Hepatocyte (in vitro differentiated cells): Measurements from ENCODE around the gene NCBP2. TPM values are rescaled to one million over a fixed set of nuclear protein-coding genes. Genes with fewer than 3 reads are reported as not detected.
A peak's percentile ranks its signal among the peaks of the same experiment; 100 is the strongest.

Source experiments
- DNase-seq: peaks from one replicate; pipeline ENCODE4 v3.0.0-alpha.2; 2016; ENCODE audit warnings: low spot score
- H2AFZ ChIP-seq: fragments of 200-600 bp; sonication (generic); 2 replicates; pipeline ENCODE4 v1.6.0; 2016; ENCODE audit warnings: antibody characterized with exemption, mild to moderate bottlenecking
- H3K27ac ChIP-seq: fragments of 200-600 bp; sonication (generic); 2 replicates; pipeline ENCODE4 v1.5.1; 2016; ENCODE audit warnings: mild to moderate bottlenecking
- H3K27me3 ChIP-seq: fragments of 200-600 bp; sonication (generic); 2 replicates; pipeline ENCODE4 v1.6.1; 2016
- H3K36me3 ChIP-seq: fragments of 200-600 bp; sonication (generic); replicated peaks from 2 replicates; pipeline ENCODE4 v1.5.1; 2016; ENCODE audit warnings: low read depth; ENCODE audit not compliant: insufficient read depth
- H3K4me1 ChIP-seq: fragments of 200-600 bp; sonication (generic); 2 replicates; pipeline ENCODE4 v1.5.1; 2016; ENCODE audit warnings: mild to moderate bottlenecking, moderate library complexity; ENCODE audit not compliant: insufficient read depth
- H3K4me2 ChIP-seq: fragments of 200-600 bp; sonication (generic); 2 replicates; pipeline ENCODE4 v1.6.0; 2016
- H3K4me3 ChIP-seq: fragments of 200-600 bp; sonication (generic); 2 replicates; pipeline ENCODE4 v1.5.1; 2016; ENCODE audit warnings: mild to moderate bottlenecking
- H3K79me2 ChIP-seq: fragments of 200-600 bp; sonication (generic); 2 replicates; pipeline ENCODE4 v1.6.0; 2017; ENCODE audit warnings: mild to moderate bottlenecking
- H3K9me2 ChIP-seq: fragments of 200-600 bp; sonication (generic); replicated peaks from 2 replicates; pipeline ENCODE4 v1.6.0; 2017; ENCODE audit warnings: mild to moderate bottlenecking; ENCODE audit not compliant: insufficient read depth
- H3K9me3 ChIP-seq: fragments of 200-600 bp; sonication (generic); 2 replicates; pipeline ENCODE4 v1.5.1; 2016; ENCODE audit warnings: low read depth, mild to moderate bottlenecking
- H4K20me1 ChIP-seq: fragments of 200-600 bp; sonication (generic); 2 replicates; pipeline ENCODE4 v1.6.0; 2016; ENCODE audit warnings: mild to moderate bottlenecking; ENCODE audit not compliant: insufficient read depth, poor library complexity, severe bottlenecking
- CTCF ChIP-seq: fragments of 200-600 bp; sonication (generic); IDR thresholded peaks from 2 replicates; pipeline ENCODE4 v1.5.1; 2016; ENCODE audit warnings: antibody characterized with exemption, mild to moderate bottlenecking; ENCODE audit not compliant: poor library complexity
- EZH2 ChIP-seq: fragments of 200-600 bp; sonication (generic); IDR thresholded peaks from 2 replicates; pipeline ENCODE4 v1.6.1; 2016; ENCODE audit warnings: antibody characterized with exemption, mild to moderate bottlenecking, borderline replicate concordance
- EZH2phosphoT487 ChIP-seq: fragments of 200-600 bp; sonication (generic); IDR thresholded peaks from one replicate; pipeline ENCODE4 v1.6.1; 2018; ENCODE audit warnings: antibody characterized with exemption, mild to moderate bottlenecking, low read depth, moderate library complexity; ENCODE audit not compliant: unreplicated experiment, severe bottlenecking
- WGBS: methylation state at CpG from one replicate; pipeline ENCODE4 v1.1.6; 2016; ENCODE audit warnings: low lambda C conversion rate; ENCODE audit errors: missing lambda C conversion rate; 5-methylcytosine and 5-hydroxymethylcytosine counted together
- polyA plus RNA-seq: library from polyadenylated mRNA; unstranded; fragments of >200 nt; fragmentation: Nextera tagmentation; extraction: Ambion mirVana; gene quantifications from 2 replicates; pipeline ENCODE4 v1.2.1, GENCODE V29; 2016
- total RNA-seq: library from RNA; depleted of rRNA; stranded (reverse); fragments of >200 nt; gene quantifications from 2 replicates; pipeline ENCODE4 v1.2.3, GENCODE V29; 2014

NCBP2 gene
- total and polyA plus RNA-seq, 2 experiments from 2014 or later, result 78.3 to 101 TPM

GRCh38 chr3:196981657-196982056, 39.3 kb upstream of the NCBP2 start:
- H3K4me1 ChIP-seq, result peaks cover 17% of the 10 kb centered on the region
- no peak for DNase-seq
- no peaks in the 10 kb centered on the region for H4K20me1 ChIP-seq
- H3K27ac ChIP-seq, result no peak overlapping the region
- H3K27me3 ChIP-seq, result no peaks in the 10 kb centered on the region
- H3K4me3 ChIP-seq, result no peak overlapping the region
- no peaks in the 10 kb centered on the region for H3K9me2 ChIP-seq
- no peaks in the 10 kb centered on the region for H3K9me3 ChIP-seq
- H3K36me3 ChIP-seq, result no peaks in the 10 kb centered on the region
- H3K4me2 ChIP-seq, result no peak overlapping the region
- no peak overlapping the region for H2AFZ ChIP-seq
- no peak for TF ChIP-seq EZH2
- TF ChIP-seq CTCF, result no peak
- TF ChIP-seq EZH2phosphoT487, result no peak
- H3K79me2 ChIP-seq, result no peaks in the 10 kb centered on the region
- WGBS, result 97% methylated on average over 13 of the region's 13 CpGs

GRCh38 chr3:196979545-196979944, 37.2 kb upstream of the NCBP2 start:
- no peak overlapping the region for H2AFZ ChIP-seq
- H3K9me2 ChIP-seq, result no peaks in the 10 kb centered on the region
- H3K4me2 ChIP-seq, result no peak overlapping the region
- H4K20me1 ChIP-seq, result no peaks in the 10 kb centered on the region
- peak overlapping the region; percentile 77 for H3K27ac ChIP-seq
- peak; percentile 77 for DNase-seq
- H3K79me2 ChIP-seq, result no peaks in the 10 kb centered on the region
- peaks cover 3% of the 10 kb centered on the region for H3K4me1 ChIP-seq
- TF ChIP-seq EZH2, result no peak
- TF ChIP-seq EZH2phosphoT487, result no peak
- TF ChIP-seq CTCF, result no peak
- WGBS, result 75% methylated on average over 10 of the region's 10 CpGs
- no peaks in the 10 kb centered on the region for H3K27me3 ChIP-seq
- no peaks in the 10 kb centered on the region for H3K9me3 ChIP-seq
- H3K4me3 ChIP-seq, result no peak overlapping the region
- no peaks in the 10 kb centered on the region for H3K36me3 ChIP-seq

GRCh38 chr3:196976941-196977340, 34.6 kb upstream of the NCBP2 start:
- TF ChIP-seq EZH2 (no peak), CTCF (no peak), EZH2phosphoT487 (no peak)
- Histone ChIP-seq H3K27me3 (no peaks in the 10 kb centered on the region), H3K36me3 (no peaks in the 10 kb centered on the region), H3K9me2 (no peaks in the 10 kb centered on the region), H3K4me3 (no peak overlapping the region), H3K9me3 (no peaks in the 10 kb centered on the region), H3K79me2 (no peaks in the 10 kb centered on the region), H3K4me2 (no peak overlapping the region), H4K20me1 (no peaks in the 10 kb centered on the region), H2AFZ (no peak overlapping the region), H3K27ac (no peak overlapping the region), H3K4me1 (peaks cover 3% of the 10 kb centered on the region)
- WGBS, result 90% methylated on average over 11 of the region's 11 CpGs
- DNase-seq, result no peak

DNA sequence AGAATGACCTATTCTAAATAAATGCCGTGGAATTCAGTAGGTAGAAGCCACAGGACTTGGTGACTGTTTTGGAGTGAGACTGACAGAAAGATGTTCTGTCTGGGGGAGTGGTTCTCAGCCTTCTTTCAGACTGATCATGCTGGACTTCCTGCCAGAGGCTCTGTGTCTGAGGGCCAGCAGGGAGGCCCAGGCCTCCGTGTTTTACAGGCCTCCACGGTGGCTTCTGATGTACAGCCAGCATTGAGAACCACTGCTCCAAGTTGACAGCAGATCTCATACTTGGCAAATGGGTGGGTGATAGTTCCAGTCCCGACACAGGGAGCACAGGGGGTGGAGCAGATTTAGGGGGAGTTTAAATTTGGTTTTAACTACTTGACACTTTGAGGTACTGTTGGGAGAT, 33.0 kb upstream of the NCBP2 start:
- H3K4me3 ChIP-seq, result no peak overlapping the region
- TF ChIP-seq EZH2phosphoT487, result no peak
- no peak for TF ChIP-seq EZH2
- no peak for TF ChIP-seq CTCF
- H3K27ac ChIP-seq, result no peak overlapping the region
- no peak overlapping the region for H2AFZ ChIP-seq
- WGBS, result 73% methylated on average over 4 of the region's 4 CpGs
- no peak overlapping the region for H3K4me2 ChIP-seq
- H3K79me2 ChIP-seq, result no peaks in the 10 kb centered on the region
- no peaks in the 10 kb centered on the region for H3K9me3 ChIP-seq
- H3K27me3 ChIP-seq, result no peaks in the 10 kb centered on the region
- no peaks in the 10 kb centered on the region for H3K9me2 ChIP-seq
- no peaks in the 10 kb centered on the region for H4K20me1 ChIP-seq
- peaks cover 3% of the 10 kb centered on the region for H3K4me1 ChIP-seq
- no peaks in the 10 kb centered on the region for H3K36me3 ChIP-seq
- DNase-seq, result no peak
